Keratinocyte (primary cell): ENCODE data around the gene EXT2. TPM values are rescaled to one million over a fixed set of nuclear protein-coding genes. Genes with fewer than 3 reads are reported as not detected.

Experiments used
- DNase-seq: peaks from one replicate; pipeline ENCODE4 v3.0.0-alpha.2; 2011; ENCODE audit warnings: low read depth, missing footprints, low spot score
- FAIRE-seq: peaks from 2 replicates; lab custom pipeline; 2011; peaks lifted over from hg19 to GRCh38; lab: Jason Lieb, UNC
- H2AFZ ChIP-seq: 2 replicates; pipeline ENCODE4 v1.6.0; 2012; ENCODE audit warnings: low read length, control low read depth, inconsistent platforms; ENCODE audit not compliant: control insufficient read depth
- H3K27ac ChIP-seq: 2 replicates; pipeline ENCODE4 v1.5.1; 2011; ENCODE audit warnings: low read length; ENCODE audit not compliant: control insufficient read depth, insufficient read depth
- H3K27me3 ChIP-seq: 3 replicates; pipeline ENCODE4 v1.6.0; 2011; ENCODE audit warnings: low read length; ENCODE audit not compliant: control insufficient read depth, insufficient read depth; ENCODE audit errors: extremely low read depth
- H3K36me3 ChIP-seq, 2 experiments: 2 replicates in 1 of 2; 3 replicates in 1 of 2; pipeline ENCODE4 v1.5.1; 2011; ENCODE audit warnings: low read length in 2 of 2, mild to moderate bottlenecking in 1 of 2; ENCODE audit not compliant: control insufficient read depth in 2 of 2, insufficient read depth in 2 of 2; ENCODE audit errors: extremely low read depth in 1 of 2
- H3K4me1 ChIP-seq: 3 replicates; pipeline ENCODE4 v1.5.1; 2011; ENCODE audit warnings: low read length; ENCODE audit not compliant: control insufficient read depth, insufficient read depth; ENCODE audit errors: extremely low read depth
- H3K4me2 ChIP-seq: 3 replicates; pipeline ENCODE4 v1.6.0; 2011; ENCODE audit warnings: low read depth, low read length; ENCODE audit not compliant: control insufficient read depth, insufficient read depth; ENCODE audit errors: extremely low read depth
- H3K4me3 ChIP-seq, 3 experiments: fragments of 200-600 bp in 1 of 3; sonication (generic) in 1 of 3; 2 replicates in 2 of 3; 3 replicates in 1 of 3; pipeline ENCODE4 v1.5.1; 2011 to 2016; ENCODE audit warnings: low read length in 3 of 3, mild to moderate bottlenecking in 3 of 3, control low read depth in 2 of 3, inconsistent platforms in 1 of 3, low read depth in 1 of 3, mixed read lengths in 1 of 3, mixed run types in 1 of 3, moderate library complexity in 1 of 3; ENCODE audit not compliant: control insufficient read depth in 2 of 3, insufficient read depth in 2 of 3; ENCODE audit errors: extremely low read depth in 1 of 3
- H3K79me2 ChIP-seq: 2 replicates; pipeline ENCODE4 v1.6.0; 2012; ENCODE audit warnings: low read length; ENCODE audit not compliant: control insufficient read depth, insufficient read depth
- H3K9ac ChIP-seq: 3 replicates; pipeline ENCODE4 v1.6.0; 2011; ENCODE audit warnings: low read length; ENCODE audit not compliant: control insufficient read depth, insufficient read depth; ENCODE audit errors: extremely low read depth
- H3K9me1 ChIP-seq: 3 replicates; pipeline ENCODE4 v1.6.0; 2011; ENCODE audit warnings: low read length; ENCODE audit not compliant: control insufficient read depth, insufficient read depth; ENCODE audit errors: extremely low read depth
- H3K9me3 ChIP-seq: 2 replicates; pipeline ENCODE4 v1.5.1; 2012; ENCODE audit warnings: low read depth, low read length; ENCODE audit not compliant: control insufficient read depth
- H4K20me1 ChIP-seq: 3 replicates; pipeline ENCODE4 v1.6.0; 2011; ENCODE audit warnings: low read length; ENCODE audit not compliant: control insufficient read depth, insufficient read depth; ENCODE audit errors: extremely low read depth
- CTCF ChIP-seq, 3 experiments: IDR thresholded peaks in 1 of 3; conservative IDR thresholded peaks in 1 of 3; optimal IDR thresholded peaks in 1 of 3; 2 replicates in 2 of 3; 3 replicates in 1 of 3; pipeline versions ENCODE3 to v1.5.1; 2011; ENCODE audit warnings: low read length in 3 of 3, mild to moderate bottlenecking in 3 of 3, moderate library complexity in 2 of 3, control low read depth in 1 of 3, inconsistent platforms in 1 of 3; ENCODE audit not compliant: insufficient read depth in 2 of 3; ENCODE audit errors: extremely low read depth in 1 of 3
- EZH2 ChIP-seq: IDR thresholded peaks from one replicate; pipeline ENCODE4 v1.6.1; 2012; ENCODE audit warnings: inconsistent platforms, mild to moderate bottlenecking, low read length, moderate library complexity
- dilution Hi-C: fragments of 300-500 bp; cut with MboI; formaldehyde crosslinking; loops from one replicate; pipeline ENCODE4 v1.7.0; 2020; ENCODE audit warnings: low sequenced_read_pairs; ENCODE audit not compliant: extremely low pct_ligation_motif_present
- polyA plus RNA-seq, 5 experiments: library from polyadenylated mRNA; depleted of rRNA in 3 of 5; stranded (reverse) in 3 of 5; stranded (forward) in 1 of 5; unstranded in 1 of 5; fragments of >200 nt; gene quantifications; 1 replicate in 1 of 5; 2 replicates in 3 of 5; 3 replicates in 1 of 5; pipeline versions ENCODE4 v1.2.1 to v1.2.3, GENCODE V29; 2011 to 2012; ENCODE audit warnings: missing spikeins in 2 of 5, low read depth in 1 of 5, low replicate concordance in 1 of 5

Gene EXT2
- polyA plus RNA-seq, 1 donor (not counting 4 experiments of a cell fraction or from before 2014, with no cell fraction given) = 148 TPM

DNA sequence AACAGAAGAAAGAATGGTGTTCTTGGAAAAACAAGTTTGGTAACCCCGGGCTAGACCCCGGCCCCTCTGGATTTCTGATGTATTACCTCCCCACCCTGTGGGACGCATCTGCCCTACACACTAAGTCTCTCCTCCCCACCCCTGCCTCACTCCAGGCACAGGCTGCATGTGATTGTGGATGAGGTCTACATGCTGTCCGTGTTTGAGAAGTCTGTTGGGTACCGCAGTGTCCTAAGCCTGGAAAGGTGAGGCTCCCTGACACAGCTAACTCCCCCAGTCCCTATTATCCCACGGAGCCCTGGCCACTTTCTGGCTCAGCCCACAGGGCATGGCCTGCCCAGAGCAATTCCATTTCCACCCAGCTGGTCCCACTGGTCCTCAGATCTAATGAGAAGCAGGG, 16.1 kb upstream of the EXT2 start:
- Histone ChIP-seq H4K20me1 (no peaks in the 10 kb centered on the region), H3K4me3 (no peak overlapping the region), H2AFZ (no peak overlapping the region), H3K79me2 (no peaks in the 10 kb centered on the region), H3K27me3 (no peaks in the 10 kb centered on the region), H3K9me3 (no peaks in the 10 kb centered on the region), H3K9ac (no peak overlapping the region), H3K36me3 (peaks cover 0 to under 1% of the 10 kb centered on the region in 2 experiments), H3K4me1 (no peaks in the 10 kb centered on the region), H3K27ac (no peak overlapping the region), H3K4me2 (no peak overlapping the region), H3K9me1 (no peaks in the 10 kb centered on the region)
- FAIRE-seq (no peak), DNase-seq (no peak)
- TF ChIP-seq CTCF (optimal IDR thresholded peaks at IDR 0.05 in 1 of 3, IDR thresholded peaks at IDR 0.05 in 1 of 3, conservative IDR thresholded peaks at IDR 0.05 in 1 of 3; ENCODE audit: extremely low read depth in 1 of 3, insufficient read depth in 2 of 3, low read length in 3 of 3) (no peak), EZH2 (no peak)
- dilution Hi-C loops = no loop called here

DNA sequence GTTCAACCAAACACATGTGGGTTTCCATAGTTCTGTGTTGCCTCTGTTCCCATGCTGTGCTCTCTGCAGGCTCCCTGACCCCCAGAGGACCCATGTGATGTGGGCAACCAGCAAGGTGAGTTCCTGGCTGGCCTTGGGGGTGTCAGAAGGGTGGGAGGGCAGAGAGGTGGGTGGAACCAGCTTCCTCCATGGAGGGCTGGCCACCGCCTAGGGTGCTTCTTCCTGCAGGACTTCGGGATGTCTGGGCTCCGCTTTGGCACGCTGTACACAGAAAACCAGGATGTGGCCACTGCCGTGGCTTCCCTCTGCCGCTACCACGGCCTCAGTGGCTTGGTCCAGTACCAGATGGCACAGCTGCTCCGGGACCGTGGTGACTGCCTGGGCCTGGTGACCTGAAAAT, 14.5 kb upstream of the EXT2 start:
- Histone ChIP-seq H3K9me1 (no peaks in the 10 kb centered on the region), H4K20me1 (no peaks in the 10 kb centered on the region), H3K9me3 (no peaks in the 10 kb centered on the region), H3K9ac (no peak overlapping the region), H3K27ac (no peak overlapping the region), H2AFZ (no peak overlapping the region), H3K4me1 (no peaks in the 10 kb centered on the region), H3K36me3 (no peaks in the 10 kb centered on the region), H3K27me3 (no peaks in the 10 kb centered on the region), H3K4me3 (no peak overlapping the region), H3K4me2 (no peak overlapping the region), H3K79me2 (no peaks in the 10 kb centered on the region)
- TF ChIP-seq EZH2 = no peak
- TF ChIP-seq CTCF (optimal IDR thresholded peaks at IDR 0.05 in 1 of 3, IDR thresholded peaks at IDR 0.05 in 1 of 3, conservative IDR thresholded peaks at IDR 0.05 in 1 of 3; ENCODE audit: extremely low read depth in 1 of 3, insufficient read depth in 2 of 3, low read length in 3 of 3) = no peak
- no peak for FAIRE-seq
- dilution Hi-C loops = no loop called here
- DNase-seq = no peak
